GM06990 (cell line): Measurements from ENCODE around the gene PLEKHA6.
A peak's percentile ranks its signal among the peaks of the same experiment; 100 is the strongest.

Experiments used
- DNase-seq: peaks from one replicate; pipeline ENCODE4 v3.0.0-alpha.2; 2011; ENCODE audit not compliant: insufficient read length; ENCODE audit errors: extremely low read depth
- H3K27me3 ChIP-seq: replicated peaks from 2 replicates; pipeline ENCODE4 v1.6.0; 2011; ENCODE audit warnings: low read length; ENCODE audit not compliant: control insufficient read depth, insufficient read depth
- H3K36me3 ChIP-seq: 2 replicates; pipeline ENCODE4 v1.5.1; 2011; ENCODE audit warnings: low read length; ENCODE audit not compliant: control insufficient read depth, insufficient read depth
- H3K4me3 ChIP-seq: replicated peaks from 2 replicates; pipeline ENCODE4 v1.5.1; 2011; ENCODE audit warnings: low read depth, mild to moderate bottlenecking, control low read depth, low read length
- CTCF ChIP-seq: IDR thresholded peaks from 2 replicates; pipeline ENCODE4 v1.5.1; 2011; ENCODE audit warnings: low read length, control low read depth, mild to moderate bottlenecking, inconsistent platforms; ENCODE audit not compliant: insufficient read depth, poor library complexity, severe bottlenecking

Gene PLEKHA6

GRCh38 chr1:204398197-204399125 is 38.7 kb upstream of the PLEKHA6 start:
- H3K4me3 ChIP-seq = no peak overlapping the region
- DNase-seq = peak; percentile 26
- no peaks in the 10 kb centered on the region for H3K27me3 ChIP-seq
- TF ChIP-seq CTCF = peak; percentile 79
- peaks cover 6% of the 10 kb centered on the region for H3K36me3 ChIP-seq

GRCh38 chr1:204396015-204396583 is 36.4 kb upstream of the PLEKHA6 start:
- Histone ChIP-seq H3K36me3 (peaks cover 5% of the 10 kb centered on the region), H3K4me3 (no peak overlapping the region), H3K27me3 (no peaks in the 10 kb centered on the region)
- no peak for TF ChIP-seq CTCF
- no peak for DNase-seq

GRCh38 chr1:204391629-204392028 is 31.9 kb upstream of the PLEKHA6 start:
- Histone ChIP-seq H3K36me3 (no peaks in the 10 kb centered on the region; the same call in 1 of the 2 replicates), H3K27me3 (no peaks in the 10 kb centered on the region), H3K4me3 (no peak overlapping the region)
- DNase-seq = no peak
- TF ChIP-seq CTCF = no peak

GRCh38 chr1:204390751-204391466 is 31.2 kb upstream of the PLEKHA6 start:
- no peaks in the 10 kb centered on the region for H3K27me3 ChIP-seq
- DNase-seq = no peak
- TF ChIP-seq CTCF = no peak
- H3K36me3 ChIP-seq = no peaks in the 10 kb centered on the region
- H3K4me3 ChIP-seq = no peak overlapping the region

- H3K27me3 ChIP-seq = no peaks in the 10 kb centered on the region
- TF ChIP-seq CTCF = no peak
Observed at GRCh38 chr1:204385727-204386126, 26.0 kb upstream of the PLEKHA6 start.

More at GRCh38 chr1:204385727-204386126, 26.0 kb upstream of the PLEKHA6 start:
- Histone ChIP-seq H3K36me3 (no peaks in the 10 kb centered on the region), H3K4me3 (no peak overlapping the region)
- DNase-seq = no peak
